Measurements from ENCODE around the gene IQCH.

GRCh38 chr15:67544475-67544874 lies 289.9 kb downstream of the IQCH start:
- TF ChIP-seq CTCF (conservative IDR thresholded peaks at IDR 0.05; ENCODE audit: low read depth in 2 of 2) (no peak), EZH2 (IDR thresholded peaks at IDR 0.05; ENCODE audit: low read depth, unreplicated experiment) (no peak), JUNB (IDR thresholded peaks at IDR 0.05; ENCODE audit: unreplicated experiment) (no peak)
- TF ChIP-seq, protein P1, sequence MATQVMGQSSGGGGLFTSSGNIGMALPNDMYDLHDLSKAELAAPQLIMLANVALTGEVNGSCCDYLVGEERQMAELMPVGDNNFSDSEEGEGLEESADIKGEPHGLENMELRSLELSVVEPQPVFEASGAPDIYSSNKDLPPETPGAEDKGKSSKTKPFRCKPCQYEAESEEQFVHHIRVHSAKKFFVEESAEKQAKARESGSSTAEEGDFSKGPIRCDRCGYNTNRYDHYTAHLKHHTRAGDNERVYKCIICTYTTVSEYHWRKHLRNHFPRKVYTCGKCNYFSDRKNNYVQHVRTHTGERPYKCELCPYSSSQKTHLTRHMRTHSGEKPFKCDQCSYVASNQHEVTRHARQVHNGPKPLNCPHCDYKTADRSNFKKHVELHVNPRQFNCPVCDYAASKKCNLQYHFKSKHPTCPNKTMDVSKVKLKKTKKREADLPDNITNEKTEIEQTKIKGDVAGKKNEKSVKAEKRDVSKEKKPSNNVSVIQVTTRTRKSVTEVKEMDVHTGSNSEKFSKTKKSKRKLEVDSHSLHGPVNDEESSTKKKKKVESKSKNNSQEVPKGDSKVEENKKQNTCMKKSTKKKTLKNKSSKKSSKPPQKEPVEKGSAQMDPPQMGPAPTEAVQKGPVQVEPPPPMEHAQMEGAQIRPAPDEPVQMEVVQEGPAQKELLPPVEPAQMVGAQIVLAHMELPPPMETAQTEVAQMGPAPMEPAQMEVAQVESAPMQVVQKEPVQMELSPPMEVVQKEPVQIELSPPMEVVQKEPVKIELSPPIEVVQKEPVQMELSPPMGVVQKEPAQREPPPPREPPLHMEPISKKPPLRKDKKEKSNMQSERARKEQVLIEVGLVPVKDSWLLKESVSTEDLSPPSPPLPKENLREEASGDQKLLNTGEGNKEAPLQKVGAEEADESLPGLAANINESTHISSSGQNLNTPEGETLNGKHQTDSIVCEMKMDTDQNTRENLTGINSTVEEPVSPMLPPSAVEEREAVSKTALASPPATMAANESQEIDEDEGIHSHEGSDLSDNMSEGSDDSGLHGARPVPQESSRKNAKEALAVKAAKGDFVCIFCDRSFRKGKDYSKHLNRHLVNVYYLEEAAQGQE (IDR thresholded peaks at IDR 0.05; ENCODE audit: unreplicated experiment) = no peak
